C4-2B (cell line): ENCODE measurements around the gene ACOT7.

Source experiments
- ZFX ChIP-seq: fragments of 450-650 bp; IDR thresholded peaks from 2 replicates; pipeline ENCODE4 v1.6.1; 2017
- TF ChIP-seq, protein P1 (sequence below): fragments of 450-650 bp; conservative IDR thresholded peaks from 2 replicates; pipeline ENCODE4 v1.5.1; 2017; ENCODE audit warnings: mild to moderate bottlenecking

DNA sequence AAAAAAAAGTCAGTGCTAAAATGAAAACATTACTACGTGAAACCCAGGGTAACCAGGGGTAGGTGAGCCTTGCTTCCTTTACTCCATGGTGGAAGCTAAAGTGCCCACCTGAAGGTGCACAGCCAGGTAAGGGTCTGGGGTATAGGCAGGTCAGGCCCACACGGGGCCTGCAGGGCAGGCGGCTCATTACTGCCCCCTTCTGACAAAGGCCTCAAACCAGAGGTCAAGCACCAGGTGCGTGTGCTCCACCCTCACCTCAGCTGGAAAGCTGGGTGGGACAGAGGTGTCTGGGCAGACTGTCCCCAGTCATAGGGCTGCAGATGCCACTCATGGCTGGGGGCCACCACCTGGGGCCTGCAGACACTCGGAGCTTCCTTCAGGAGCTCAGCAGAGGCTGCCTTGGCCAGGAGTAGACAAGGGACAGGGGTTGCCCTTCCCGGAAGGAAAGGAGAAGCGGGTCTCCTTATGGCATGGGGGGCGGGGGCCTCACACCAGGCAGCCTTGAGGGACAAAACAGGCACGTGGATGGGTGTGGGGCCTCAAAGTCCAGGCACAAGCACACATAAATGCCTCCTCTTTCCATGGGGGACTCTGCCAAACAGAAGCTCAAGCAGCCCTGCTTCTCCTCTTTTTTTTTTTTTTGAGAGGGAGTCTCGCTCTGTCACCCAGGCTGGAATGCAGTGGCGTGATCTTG lies 36.2 kb downstream of the ACOT7 start:
- TF ChIP-seq, protein P1, sequence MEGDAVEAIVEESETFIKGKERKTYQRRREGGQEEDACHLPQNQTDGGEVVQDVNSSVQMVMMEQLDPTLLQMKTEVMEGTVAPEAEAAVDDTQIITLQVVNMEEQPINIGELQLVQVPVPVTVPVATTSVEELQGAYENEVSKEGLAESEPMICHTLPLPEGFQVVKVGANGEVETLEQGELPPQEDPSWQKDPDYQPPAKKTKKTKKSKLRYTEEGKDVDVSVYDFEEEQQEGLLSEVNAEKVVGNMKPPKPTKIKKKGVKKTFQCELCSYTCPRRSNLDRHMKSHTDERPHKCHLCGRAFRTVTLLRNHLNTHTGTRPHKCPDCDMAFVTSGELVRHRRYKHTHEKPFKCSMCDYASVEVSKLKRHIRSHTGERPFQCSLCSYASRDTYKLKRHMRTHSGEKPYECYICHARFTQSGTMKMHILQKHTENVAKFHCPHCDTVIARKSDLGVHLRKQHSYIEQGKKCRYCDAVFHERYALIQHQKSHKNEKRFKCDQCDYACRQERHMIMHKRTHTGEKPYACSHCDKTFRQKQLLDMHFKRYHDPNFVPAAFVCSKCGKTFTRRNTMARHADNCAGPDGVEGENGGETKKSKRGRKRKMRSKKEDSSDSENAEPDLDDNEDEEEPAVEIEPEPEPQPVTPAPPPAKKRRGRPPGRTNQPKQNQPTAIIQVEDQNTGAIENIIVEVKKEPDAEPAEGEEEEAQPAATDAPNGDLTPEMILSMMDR, result no peak; the same call in 1 of the 2 replicates
- no peak for TF ChIP-seq ZFX
